Loucy (cell line): ENCODE measurements around the gene PCMTD2.

ENCODE experiments used
- H2AFZ ChIP-seq: fragments of 200-600 bp; sonication (generic); 2 replicates; pipeline ENCODE4 v1.6.0; 2016; ENCODE audit warnings: antibody characterized with exemption, mild to moderate bottlenecking, low read length, moderate library complexity
- H3F3A ChIP-seq: fragments of 200-600 bp; 2 replicates; pipeline ENCODE4 v1.6.0; 2016; ENCODE audit warnings: antibody characterized with exemption, low read depth, mild to moderate bottlenecking
- H3K27me3 ChIP-seq: fragments of 200-600 bp; sonication (generic); 2 replicates; pipeline ENCODE4 v1.6.1; 2014; ENCODE audit warnings: low read length, mild to moderate bottlenecking; ENCODE audit not compliant: insufficient read depth, poor library complexity, severe bottlenecking
- H3K36me3 ChIP-seq: fragments of 200-600 bp; sonication (generic); 2 replicates; pipeline ENCODE4 v1.6.1; 2016; ENCODE audit warnings: low read length; ENCODE audit not compliant: insufficient read depth
- H3K4me1 ChIP-seq: fragments of 200-600 bp; sonication (generic); 2 replicates; pipeline ENCODE4 v1.5.1; 2014; ENCODE audit warnings: low read length, mild to moderate bottlenecking; ENCODE audit not compliant: insufficient read depth, poor library complexity, severe bottlenecking
- H3K4me2 ChIP-seq: fragments of 200-600 bp; sonication (generic); 2 replicates; pipeline ENCODE4 v1.6.0; 2014; ENCODE audit warnings: antibody characterized with exemption, low read length, low read depth, mild to moderate bottlenecking; ENCODE audit not compliant: poor library complexity, severe bottlenecking
- H3K4me3 ChIP-seq: fragments of 200-600 bp; sonication (generic); 2 replicates; pipeline ENCODE4 v1.5.1; 2014; ENCODE audit warnings: low read length, mild to moderate bottlenecking, mixed read lengths; ENCODE audit not compliant: poor library complexity, severe bottlenecking
- H3K79me2 ChIP-seq: fragments of 200-600 bp; sonication (generic); 2 replicates; pipeline ENCODE4 v1.6.1; 2014; ENCODE audit warnings: low read length; ENCODE audit not compliant: insufficient read depth
- H3K9ac ChIP-seq: fragments of 200-600 bp; sonication (generic); 2 replicates; pipeline ENCODE4 v1.6.0; 2014; ENCODE audit warnings: mild to moderate bottlenecking, low read depth, low read length, moderate library complexity; ENCODE audit not compliant: poor library complexity, severe bottlenecking
- H3K9me2 ChIP-seq: fragments of 200-600 bp; sonication (generic); replicated peaks from 2 replicates; pipeline ENCODE4 v1.6.1; 2016; ENCODE audit warnings: low read depth, low read length, mixed read lengths
- H3K9me3 ChIP-seq: fragments of 200-600 bp; sonication (generic); 2 replicates; pipeline ENCODE4 v1.6.1; 2014; ENCODE audit warnings: mild to moderate bottlenecking, antibody characterized with exemption, low read length, low read depth; ENCODE audit not compliant: insufficient read depth
- H4K20me1 ChIP-seq: fragments of 200-600 bp; sonication (generic); 2 replicates; pipeline ENCODE4 v1.6.0; 2014; ENCODE audit warnings: antibody characterized with exemption, low read length, mild to moderate bottlenecking; ENCODE audit not compliant: insufficient read depth, poor library complexity, severe bottlenecking
- CTCF ChIP-seq: fragments of 200-600 bp; sonication (generic); conservative IDR thresholded peaks from 2 replicates; pipeline ENCODE4 v1.5.1; 2014; ENCODE audit warnings: mild to moderate bottlenecking, antibody characterized with exemption, low read length
- EZH2phosphoT487 ChIP-seq: fragments of 200-600 bp; IDR thresholded peaks from 2 replicates; pipeline ENCODE4 v1.6.1; 2018; ENCODE audit warnings: antibody characterized with exemption, mild to moderate bottlenecking, moderate library complexity, borderline replicate concordance

PCMTD2 gene

GRCh38 chr20:64209148-64209547, 46.4 kb upstream of the PCMTD2 start:
- Histone ChIP-seq H3K9ac (no peak overlapping the region), H3K4me1 (peaks cover 38% of the 10 kb centered on the region), H2AFZ (no peak overlapping the region), H3K27me3 (no peaks in the 10 kb centered on the region), H3K9me3 (peaks cover 9% of the 10 kb centered on the region; the same call in 1 of the 2 replicates), H3K4me2 (no peak overlapping the region), H4K20me1 (no peaks in the 10 kb centered on the region), H3K79me2 (no peaks in the 10 kb centered on the region), H3K36me3 (no peaks in the 10 kb centered on the region), H3F3A (no peaks in the 10 kb centered on the region), H3K9me2 (no peaks in the 10 kb centered on the region), H3K4me3 (no peak overlapping the region)
- TF ChIP-seq EZH2phosphoT487: no peak
- no peak for TF ChIP-seq CTCF

- Histone ChIP-seq H3K79me2 (no peaks in the 10 kb centered on the region), H3F3A (no peaks in the 10 kb centered on the region), H3K27me3 (no peaks in the 10 kb centered on the region), H4K20me1 (no peaks in the 10 kb centered on the region), H3K36me3 (no peaks in the 10 kb centered on the region), H3K9ac (peak overlapping the region; percentile 49), H3K4me3 (peak overlapping the region; percentile 11), H3K4me2 (peak overlapping the region; percentile 57), H3K9me2 (no peaks in the 10 kb centered on the region), H3K4me1 (peaks cover 55% of the 10 kb centered on the region), H2AFZ (0 out of 2 replicates have a peak overlapping the region, but pooled peaks have one; percentile 24), H3K9me3 (peaks cover 4% of the 10 kb centered on the region; the same call in 1 of the 2 replicates)
- TF ChIP-seq CTCF (no peak), EZH2phosphoT487 (no peak)
These were observed 44.7 kb upstream of the PCMTD2 start for GRCh38 chr20:64210656-64211369.

- Histone ChIP-seq H4K20me1 (no peaks in the 10 kb centered on the region), H3K27me3 (no peaks in the 10 kb centered on the region), H3K4me2 (peak overlapping the region; percentile 57), H3K4me1 (peaks cover 67% of the 10 kb centered on the region), H3K36me3 (no peaks in the 10 kb centered on the region), H3K9me2 (no peaks in the 10 kb centered on the region), H3K4me3 (peak overlapping the region; percentile 11), H2AFZ (no peak overlapping the region), H3K9me3 (no peaks in the 10 kb centered on the region), H3K79me2 (no peaks in the 10 kb centered on the region), H3F3A (no peaks in the 10 kb centered on the region), H3K9ac (peak overlapping the region; percentile 49)
- TF ChIP-seq EZH2phosphoT487 (no peak), CTCF (no peak)
These were observed 43.5 kb upstream of the PCMTD2 start for GRCh38 chr20:64211874-64212658.
